ENCODE data around the gene C16orf74.

GRCh38 chr16:85685251-85685650, 65.6 kb downstream of the C16orf74 start:
- TF ChIP-seq, protein P1, sequence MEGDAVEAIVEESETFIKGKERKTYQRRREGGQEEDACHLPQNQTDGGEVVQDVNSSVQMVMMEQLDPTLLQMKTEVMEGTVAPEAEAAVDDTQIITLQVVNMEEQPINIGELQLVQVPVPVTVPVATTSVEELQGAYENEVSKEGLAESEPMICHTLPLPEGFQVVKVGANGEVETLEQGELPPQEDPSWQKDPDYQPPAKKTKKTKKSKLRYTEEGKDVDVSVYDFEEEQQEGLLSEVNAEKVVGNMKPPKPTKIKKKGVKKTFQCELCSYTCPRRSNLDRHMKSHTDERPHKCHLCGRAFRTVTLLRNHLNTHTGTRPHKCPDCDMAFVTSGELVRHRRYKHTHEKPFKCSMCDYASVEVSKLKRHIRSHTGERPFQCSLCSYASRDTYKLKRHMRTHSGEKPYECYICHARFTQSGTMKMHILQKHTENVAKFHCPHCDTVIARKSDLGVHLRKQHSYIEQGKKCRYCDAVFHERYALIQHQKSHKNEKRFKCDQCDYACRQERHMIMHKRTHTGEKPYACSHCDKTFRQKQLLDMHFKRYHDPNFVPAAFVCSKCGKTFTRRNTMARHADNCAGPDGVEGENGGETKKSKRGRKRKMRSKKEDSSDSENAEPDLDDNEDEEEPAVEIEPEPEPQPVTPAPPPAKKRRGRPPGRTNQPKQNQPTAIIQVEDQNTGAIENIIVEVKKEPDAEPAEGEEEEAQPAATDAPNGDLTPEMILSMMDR (IDR thresholded peaks at IDR 0.05; ENCODE audit: low read length) = no peak
- TF ChIP-seq EZH2phosphoT487 (IDR thresholded peaks at IDR 0.05; ENCODE audit: low read length) = no peak
